ENCODE measurements around the gene KCNQ1.

KCNQ1 gene

GRCh38 chr11:2559527-2560311 is 114.9 kb downstream of the KCNQ1 start:
- DNase-seq: no peak

GRCh38 chr11:2561696-2562581 is 117.1 kb downstream of the KCNQ1 start:
- DNase-seq: no peak

- DNase-seq: no peak
Measured at GRCh38 chr11:2562890-2563212, 118.0 kb downstream of the KCNQ1 start.

- DNase-seq: no peak
Measured at GRCh38 chr11:2563213-2564007, 118.6 kb downstream of the KCNQ1 start.

- DNase-seq: no peak
Measured at GRCh38 chr11:2564008-2564530, 119.3 kb downstream of the KCNQ1 start.

GRCh38 chr11:2564588-2565425 is 120.0 kb downstream of the KCNQ1 start:
- no peak for DNase-seq

- no peak for DNase-seq
Measured at GRCh38 chr11:2565447-2566222, 120.8 kb downstream of the KCNQ1 start.

GRCh38 chr11:2566223-2567025 is 121.6 kb downstream of the KCNQ1 start:
- DNase-seq: no peak

GRCh38 chr11:2567026-2567671 is 122.3 kb downstream of the KCNQ1 start:
- DNase-seq: no peak

- no peak for DNase-seq
Measured at GRCh38 chr11:2569321-2569721, 124.5 kb downstream of the KCNQ1 start.

- no peak for DNase-seq
Measured at GRCh38 chr11:2569731-2570210, 125.0 kb downstream of the KCNQ1 start.

- no peak for DNase-seq
Measured at GRCh38 chr11:2570211-2570811, 125.5 kb downstream of the KCNQ1 start.

- DNase-seq: no peak
Measured at GRCh38 chr11:2570841-2571597, 126.2 kb downstream of the KCNQ1 start.

GRCh38 chr11:2571598-2572281 is 126.9 kb downstream of the KCNQ1 start:
- no peak for DNase-seq

GRCh38 chr11:2572491-2573239 is 127.9 kb downstream of the KCNQ1 start:
- no peak for DNase-seq

- DNase-seq: no peak
Measured at GRCh38 chr11:2573240-2574042, 128.6 kb downstream of the KCNQ1 start.

Data from CD4-positive, alpha-beta T cell treated with Interleukin-17A for 1 hour (primary cell).